ENCODE measurements around the gene MALAT1. TPM values are rescaled to one million over a fixed set of nuclear protein-coding genes. Genes with fewer than 3 reads are reported as not detected.
"Not testable (repeated sequence)": the region's sequence is repeated elsewhere in the genome, so short reads cannot be mapped to it uniquely, and the experiment has no call there.

MALAT1 gene
- total RNA-seq, 1 donor from 2014 or later, result 8,069 TPM

GRCh38 chr11:65497141-65498041, 1.5 kb upstream of the MALAT1 start:
- DNase-seq (ENCODE audit: low read depth), result peak; percentile 99

GRCh38 chr11:65498042-65498726, 661 bp upstream of the MALAT1 start:
- DNase-seq (ENCODE audit: low read depth), result peak; percentile 74

- DNase-seq (ENCODE audit: low read depth), result no peak
These were observed 193 bp upstream of the MALAT1 start for GRCh38 chr11:65498727-65498976.

- DNase-seq (ENCODE audit: low read depth), result no peak
These were observed 1.0 kb downstream of the MALAT1 start for GRCh38 chr11:65499713-65500386.

GRCh38 chr11:65500387-65501185, 1.7 kb downstream of the MALAT1 start:
- peak; percentile 79 for DNase-seq (ENCODE audit: low read depth)

- DNase-seq (ENCODE audit: low read depth), result no peak
These were observed 2.3 kb downstream of the MALAT1 start for GRCh38 chr11:65501186-65501471.

- peak; percentile 70 for DNase-seq (ENCODE audit: low read depth)
These were observed 2.8 kb downstream of the MALAT1 start for GRCh38 chr11:65501472-65502273.

GRCh38 chr11:65502274-65502554, 3.4 kb downstream of the MALAT1 start:
- no peak for DNase-seq (ENCODE audit: low read depth)

GRCh38 chr11:65502555-65503367, 3.9 kb downstream of the MALAT1 start:
- DNase-seq (ENCODE audit: low read depth), result peak; percentile 70

- DNase-seq (ENCODE audit: low read depth), result peak; percentile 59
These were observed 4.6 kb downstream of the MALAT1 start for GRCh38 chr11:65503368-65503948.

GRCh38 chr11:65503949-65504673, 5.3 kb downstream of the MALAT1 start:
- DNase-seq (ENCODE audit: low read depth), result peak; percentile 72

GRCh38 chr11:65504674-65505465, 6.0 kb downstream of the MALAT1 start:
- peak; percentile 64 for DNase-seq (ENCODE audit: low read depth)

GRCh38 chr11:65505466-65506289, 6.8 kb downstream of the MALAT1 start:
- peak; percentile 54 for DNase-seq (ENCODE audit: low read depth)

- DNase-seq (ENCODE audit: low read depth), result no peak
These were observed 7.5 kb downstream of the MALAT1 start for GRCh38 chr11:65506290-65506771.

- no peak for DNase-seq (ENCODE audit: low read depth)
These were observed 8.1 kb downstream of the MALAT1 start for GRCh38 chr11:65506772-65507505.

- DNase-seq (ENCODE audit: low read depth), result not testable (repeated sequence)
These were observed 13.5 kb downstream of the MALAT1 start for GRCh38 chr11:65512311-65512710.
